Upper lobe of right lung (tissue), 1 donor: ENCODE measurements around the gene DLG5. TPM values are rescaled to one million over a fixed set of nuclear protein-coding genes. Genes with fewer than 3 reads are reported as not detected.

ENCODE experiments used
- ATAC-seq: fragments of 200-7000 bp; cut with Tn5 transposase; one replicate; pipeline ENCODE4 v1.9.1; 2020; ENCODE audit warnings: mild to moderate bottlenecking, moderate library complexity
- DNase-seq: peaks from one replicate; pipeline ENCODE4 v3.0.0-alpha.2; 2020
- H3K27ac ChIP-seq: fragments of 200-600 bp; one replicate; pipeline ENCODE4 v1.8.0; 2022
- H3K27me3 ChIP-seq: fragments of 200-600 bp; one replicate; pipeline ENCODE4 v1.8.0; 2022; ENCODE audit warnings: mild to moderate bottlenecking
- H3K36me3 ChIP-seq: fragments of 200-600 bp; one replicate; pipeline ENCODE4 v1.8.0; 2022
- H3K4me1 ChIP-seq: fragments of 200-600 bp; one replicate; pipeline ENCODE4 v1.8.0; 2022
- H3K4me3 ChIP-seq: fragments of 200-600 bp; one replicate; pipeline ENCODE4 v1.8.0; 2022; ENCODE audit warnings: mild to moderate bottlenecking
- H3K9me3 ChIP-seq: fragments of 200-600 bp; one replicate; pipeline ENCODE4 v1.8.0; 2022
- intact Hi-C: fragments of 100-400 bp; cut with DNase I; formaldehyde crosslinking; loops from one replicate; pipeline ENCODE4 v1.11.0; 2022
- total RNA-seq: library from RNA; stranded (reverse); fragmentation: NEBNext Ultra II Directional; extraction: Animal tissue kit (Norgen Biotek cat#: 25700); gene quantifications from one replicate; pipeline ENCODE4 v1.2.1, GENCODE V29; 2021
- TF ChIP-seq, protein P1 (sequence below): fragments of 200-600 bp; IDR thresholded peaks from one replicate; pipeline ENCODE4 v1.8.0; 2022; ENCODE audit warnings: antibody characterized with exemption
- donor health status: DM: no; HTN: yes; CAD: no; lungs with severe emphysema.

DLG5 gene
- total RNA-seq, 1 donor from 2014 or later: 19.3 TPM

DNA sequence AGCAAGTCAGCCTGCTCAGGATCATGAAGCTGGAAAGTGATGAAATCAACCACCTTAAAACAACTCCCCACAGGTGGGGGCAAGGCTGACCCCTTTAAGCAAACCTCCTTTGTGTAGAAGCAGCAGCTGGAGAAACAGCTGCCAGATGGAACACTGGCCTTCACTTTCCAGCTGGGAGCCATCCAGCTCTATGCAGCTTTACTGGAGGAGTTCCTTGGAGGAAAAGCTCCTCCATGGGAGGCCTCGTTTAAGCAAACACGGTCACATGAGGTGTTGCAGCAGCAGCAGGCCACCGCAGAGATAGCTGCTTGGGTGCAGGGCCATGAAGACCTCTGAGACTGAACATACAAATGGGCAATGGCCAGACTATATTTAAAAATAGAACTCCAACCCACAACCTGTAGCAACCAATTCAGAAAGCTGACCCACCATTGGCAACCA lies 13.0 kb upstream of the DLG5 start:
- Histone ChIP-seq H3K4me1 (no peaks in the 10 kb centered on the region), H3K27ac (no peak overlapping the region), H3K9me3 (no peaks in the 10 kb centered on the region), H3K27me3 (no peaks in the 10 kb centered on the region), H3K4me3 (no peak overlapping the region), H3K36me3 (no peaks in the 10 kb centered on the region)
- no peak for DNase-seq
- intact Hi-C loops: no loop called here
- ATAC-seq: peak; percentile 21
- TF ChIP-seq, protein P1, sequence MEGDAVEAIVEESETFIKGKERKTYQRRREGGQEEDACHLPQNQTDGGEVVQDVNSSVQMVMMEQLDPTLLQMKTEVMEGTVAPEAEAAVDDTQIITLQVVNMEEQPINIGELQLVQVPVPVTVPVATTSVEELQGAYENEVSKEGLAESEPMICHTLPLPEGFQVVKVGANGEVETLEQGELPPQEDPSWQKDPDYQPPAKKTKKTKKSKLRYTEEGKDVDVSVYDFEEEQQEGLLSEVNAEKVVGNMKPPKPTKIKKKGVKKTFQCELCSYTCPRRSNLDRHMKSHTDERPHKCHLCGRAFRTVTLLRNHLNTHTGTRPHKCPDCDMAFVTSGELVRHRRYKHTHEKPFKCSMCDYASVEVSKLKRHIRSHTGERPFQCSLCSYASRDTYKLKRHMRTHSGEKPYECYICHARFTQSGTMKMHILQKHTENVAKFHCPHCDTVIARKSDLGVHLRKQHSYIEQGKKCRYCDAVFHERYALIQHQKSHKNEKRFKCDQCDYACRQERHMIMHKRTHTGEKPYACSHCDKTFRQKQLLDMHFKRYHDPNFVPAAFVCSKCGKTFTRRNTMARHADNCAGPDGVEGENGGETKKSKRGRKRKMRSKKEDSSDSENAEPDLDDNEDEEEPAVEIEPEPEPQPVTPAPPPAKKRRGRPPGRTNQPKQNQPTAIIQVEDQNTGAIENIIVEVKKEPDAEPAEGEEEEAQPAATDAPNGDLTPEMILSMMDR: no peak

DNA sequence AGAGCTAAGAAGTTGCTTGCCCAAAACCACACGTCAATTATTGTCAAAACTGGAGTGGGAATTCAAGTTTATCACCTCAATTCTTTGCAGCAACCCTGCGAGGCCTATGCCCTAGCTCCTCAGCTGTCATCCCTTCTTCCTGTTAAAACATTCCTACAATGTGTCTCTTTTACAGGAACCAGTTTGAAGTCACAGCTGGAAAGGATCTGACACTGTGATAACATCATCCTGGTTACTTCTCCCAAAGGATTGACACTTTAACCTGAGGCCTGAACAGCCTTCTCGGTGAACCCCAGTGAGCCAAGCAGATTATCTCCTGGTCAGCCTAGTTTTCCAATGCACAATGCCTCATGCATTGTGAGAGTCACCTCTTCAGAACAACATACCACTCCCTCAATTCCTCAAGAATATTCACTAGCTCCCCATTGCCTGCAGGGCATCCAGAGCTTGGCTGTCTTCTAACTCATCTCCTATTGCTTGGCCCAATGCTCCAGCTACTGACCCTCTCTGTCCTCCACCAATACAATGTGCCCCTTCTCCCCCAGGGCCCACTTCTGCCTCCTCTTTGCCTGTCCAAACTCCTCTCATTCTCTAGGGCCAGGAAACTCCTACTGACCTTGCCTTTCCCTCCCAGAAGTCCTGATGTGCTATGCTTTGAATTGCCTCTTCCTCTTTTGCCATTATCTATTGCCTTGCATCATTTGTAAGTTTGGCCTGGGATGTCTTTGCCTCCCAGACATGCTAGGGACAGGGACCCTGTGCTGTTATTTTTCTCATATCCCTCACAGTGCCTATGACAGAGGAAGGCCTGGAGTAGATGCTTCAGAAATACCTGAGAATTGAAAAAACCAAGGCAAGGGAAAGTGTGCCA lies 10.4 kb upstream of the DLG5 start:
- H3K4me3 ChIP-seq: no peak overlapping the region
- DNase-seq (no peak), ATAC-seq (no peak)
- TF ChIP-seq, protein P1: no peak
- H3K27ac ChIP-seq: no peak overlapping the region
- H3K27me3 ChIP-seq: no peaks in the 10 kb centered on the region
- no peaks in the 10 kb centered on the region for H3K36me3 ChIP-seq
- H3K4me1 ChIP-seq: no peaks in the 10 kb centered on the region
- no peaks in the 10 kb centered on the region for H3K9me3 ChIP-seq
- intact Hi-C loops: no loop called here

DNA sequence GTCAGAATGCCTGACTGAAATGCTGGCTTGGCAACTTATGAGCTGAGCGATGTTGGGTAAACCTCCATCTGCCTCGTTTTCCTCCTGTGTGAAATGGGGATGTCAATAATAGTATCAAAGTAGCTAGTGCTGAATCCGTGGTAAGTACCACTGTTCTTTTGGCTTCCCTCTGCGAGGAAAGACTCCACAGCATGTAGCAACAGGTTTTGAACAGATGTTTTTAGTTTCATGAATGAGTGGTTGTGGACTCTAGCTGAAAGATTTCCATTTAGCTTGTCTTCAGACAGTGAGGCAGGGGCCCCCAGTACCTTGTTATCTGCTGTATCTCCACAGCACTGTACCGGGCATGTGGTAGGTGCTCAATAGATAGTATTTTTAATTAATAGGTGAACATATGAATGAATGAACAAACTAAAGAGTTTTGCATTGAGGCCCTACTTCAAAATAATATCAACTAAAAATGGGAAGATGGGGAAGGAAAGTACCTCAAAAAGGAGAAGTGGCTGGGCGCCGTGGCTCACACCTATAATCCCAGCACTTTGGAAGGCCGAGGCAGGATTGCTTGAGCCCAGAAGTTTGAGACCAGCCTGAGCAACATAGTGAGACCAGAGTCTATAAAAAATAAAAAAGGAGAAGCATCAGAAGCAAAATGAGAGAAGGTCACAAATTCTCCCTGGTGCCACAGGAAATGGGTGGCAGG lies 5.6 kb upstream of the DLG5 start:
- intact Hi-C loops: no loop called here
- Histone ChIP-seq H3K9me3 (no peaks in the 10 kb centered on the region), H3K36me3 (no peaks in the 10 kb centered on the region), H3K4me3 (no peak overlapping the region), H3K4me1 (no peaks in the 10 kb centered on the region), H3K27me3 (no peaks in the 10 kb centered on the region), H3K27ac (no peak overlapping the region)
- TF ChIP-seq, protein P1: no peak
- no peak for ATAC-seq
- no peak for DNase-seq

DNA sequence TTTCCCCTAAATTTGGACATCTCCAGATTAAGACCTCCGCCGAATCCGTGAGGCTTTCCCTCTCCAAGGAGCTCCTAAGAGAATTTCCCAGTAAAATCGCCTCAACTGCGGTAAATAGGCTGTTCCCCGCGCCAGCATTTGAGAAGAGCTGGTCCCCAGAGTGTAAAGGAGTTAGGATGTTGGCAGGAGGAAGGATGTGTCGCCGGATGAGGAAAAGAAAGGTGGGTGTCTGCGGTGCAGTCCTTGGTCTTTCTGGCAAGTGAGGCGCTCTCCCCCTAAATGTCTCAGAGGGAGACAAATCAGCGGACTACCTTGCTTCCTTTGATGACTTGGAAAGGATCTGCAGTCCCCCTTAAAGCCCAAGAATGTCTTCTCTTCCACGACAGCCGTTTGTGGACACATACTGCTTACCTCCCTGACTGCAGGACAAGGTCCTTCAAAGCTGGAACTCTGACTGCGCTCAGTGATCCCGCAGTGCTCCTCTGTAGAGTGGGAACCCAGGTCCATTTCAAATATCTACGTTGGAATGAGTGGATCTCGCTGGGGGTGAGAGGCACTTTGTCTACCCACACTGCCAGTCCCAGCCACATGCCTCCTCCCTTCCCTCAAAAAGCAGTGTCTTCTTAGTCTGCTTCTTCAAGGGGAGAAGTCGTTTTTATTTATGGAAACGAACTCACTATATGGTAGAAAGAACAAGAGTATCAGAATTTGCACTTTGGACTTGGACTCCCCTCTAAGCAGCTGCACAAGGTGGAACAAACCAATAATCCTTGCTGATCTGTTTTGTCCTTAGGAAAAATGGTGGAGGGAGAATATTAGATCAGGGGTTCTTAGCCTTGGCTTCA lies 1.1 kb upstream of the DLG5 start:
- Histone ChIP-seq H3K4me1 (peaks cover 6% of the 10 kb centered on the region), H3K9me3 (no peaks in the 10 kb centered on the region), H3K36me3 (no peaks in the 10 kb centered on the region), H3K4me3 (peak overlapping the region; percentile 82), H3K27ac (no peak overlapping the region), H3K27me3 (no peaks in the 10 kb centered on the region)
- TF ChIP-seq, protein P1: no peak
- DNase-seq (no peak), ATAC-seq (no peak)
- intact Hi-C loops: no loop called here

DNA sequence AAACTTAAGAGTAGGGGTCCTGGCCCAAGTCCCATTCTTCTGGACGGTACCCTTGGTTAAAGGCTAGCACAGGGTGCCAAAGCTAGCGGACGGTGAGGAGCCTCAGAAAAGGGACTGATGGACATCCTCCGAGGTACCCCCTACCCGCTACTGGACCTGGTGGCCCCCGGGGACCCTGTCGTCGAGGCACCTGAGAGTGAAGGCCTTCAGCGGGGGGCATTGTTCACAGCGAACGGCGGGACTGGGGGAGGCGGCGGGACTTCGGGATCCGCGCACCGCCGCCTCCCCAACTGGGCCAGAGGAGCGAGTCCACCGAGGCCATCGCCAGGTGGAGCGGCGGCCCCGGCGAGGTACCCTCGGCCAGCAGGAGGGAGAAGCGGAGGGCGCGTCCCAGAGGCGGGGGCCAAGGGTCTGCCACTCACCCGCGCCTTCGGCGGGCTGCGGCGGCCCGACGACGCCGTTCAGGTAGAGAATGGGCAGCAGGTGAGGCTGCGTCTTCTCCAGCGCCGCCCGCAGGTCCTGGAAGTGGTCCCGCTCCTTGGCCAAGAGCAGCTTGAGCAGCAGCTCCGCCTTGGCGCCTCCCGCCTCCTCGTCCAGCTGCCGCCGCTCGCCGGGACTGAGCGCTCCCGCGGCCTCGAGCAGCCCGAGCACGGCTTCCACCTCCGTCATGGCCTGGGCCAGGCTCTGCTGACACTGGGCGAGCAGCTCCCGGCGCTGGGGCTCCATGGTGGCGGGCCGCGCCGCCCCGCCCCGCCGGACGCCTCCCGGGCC lies 575 bp downstream of the DLG5 start:
- peak; percentile 69 for ATAC-seq
- intact Hi-C loops: no loop called here
- TF ChIP-seq, protein P1: no peak
- H3K9me3 ChIP-seq: no peaks in the 10 kb centered on the region
- peak; percentile 86 for DNase-seq
- H3K36me3 ChIP-seq: no peaks in the 10 kb centered on the region
- no peaks in the 10 kb centered on the region for H3K27me3 ChIP-seq
- peak overlapping the region; percentile 82 for H3K4me3 ChIP-seq
- peaks cover 6% of the 10 kb centered on the region for H3K4me1 ChIP-seq
- H3K27ac ChIP-seq: peak overlapping the region; percentile 73
